ENCODE data around the gene HOXA9. TPM values are rescaled to one million over a fixed set of nuclear protein-coding genes. Genes with fewer than 3 reads are reported as not detected.

HOXA9 gene
- total RNA-seq, 1 donor from 2014 or later, result not detected

- H3K36me3 ChIP-seq, result no peaks in the 10 kb centered on the region
- intact Hi-C loops (cut with DNase I), result loop anchor here (5.0 kb wide), 1 partner anchor 101 kb away; no protein-coding TSS in a partner anchor
- H3K4me1 ChIP-seq, result peaks cover 0 to 8% of the 10 kb centered on the region in 2 donors
Measured at GRCh38 chr7:27133409-27134231, 31.7 kb downstream of the HOXA9 start.

GRCh38 chr7:27132978-27133377, 32.4 kb downstream of the HOXA9 start:
- no peak for TF ChIP-seq CTCF (IDR thresholded peaks at IDR 0.05)
- intact Hi-C loops (cut with DNase I), result loop anchor here (5.0 kb wide), 1 partner anchor 101 kb away; no protein-coding TSS in a partner anchor
- H3K27ac ChIP-seq, result no peak overlapping the region

More at GRCh38 chr7:27133409-27134231, 31.7 kb downstream of the HOXA9 start:
- TF ChIP-seq CTCF (IDR thresholded peaks at IDR 0.05), result no peak
- H3K27me3 ChIP-seq, result no peaks in the 10 kb centered on the region
- no peak overlapping the region for H3K4me3 ChIP-seq
- no peak for DNase-seq (ENCODE audit: low spot score in 2 of 2)
- H3K27ac ChIP-seq, result peak overlapping the region in 1 of 2 donors; percentile 21
- no peaks in the 10 kb centered on the region for H3K9me3 ChIP-seq

GRCh38 chr7:27132214-27132613, 33.1 kb downstream of the HOXA9 start:
- Histone ChIP-seq H3K4me1 (peaks cover 0 to 8% of the 10 kb centered on the region in 2 donors), H3K4me3 (no peak overlapping the region), H3K36me3 (no peaks in the 10 kb centered on the region), H3K9me3 (no peaks in the 10 kb centered on the region), H3K27me3 (no peaks in the 10 kb centered on the region), H3K27ac (no peak overlapping the region)
- DNase-seq (ENCODE audit: low spot score in 2 of 2), result no peak
- intact Hi-C loops (cut with DNase I), result loop anchor here (5.0 kb wide), 1 partner anchor 100 kb away; no protein-coding TSS in a partner anchor
- no peak for TF ChIP-seq CTCF (IDR thresholded peaks at IDR 0.05)

More at GRCh38 chr7:27132978-27133377, 32.4 kb downstream of the HOXA9 start:
- Histone ChIP-seq H3K4me3 (no peak overlapping the region), H3K27me3 (no peaks in the 10 kb centered on the region), H3K9me3 (no peaks in the 10 kb centered on the region), H3K36me3 (no peaks in the 10 kb centered on the region), H3K4me1 (peaks cover 0 to 8% of the 10 kb centered on the region in 2 donors)
- DNase-seq (ENCODE audit: low spot score in 2 of 2), result no peak

GRCh38 chr7:27131390-27131819, 33.9 kb downstream of the HOXA9 start:
- Histone ChIP-seq H3K4me1 (peaks cover 0 to 5% of the 10 kb centered on the region in 2 donors), H3K36me3 (no peaks in the 10 kb centered on the region), H3K27me3 (no peaks in the 10 kb centered on the region), H3K9me3 (no peaks in the 10 kb centered on the region), H3K4me3 (peak overlapping the region; percentile 87), H3K27ac (peak overlapping the region; percentile 82 to 83)
- no peak for TF ChIP-seq CTCF (IDR thresholded peaks at IDR 0.05)
- intact Hi-C loops (cut with DNase I), result loop anchor here (2.0 to 5.0 kb wide), 3 partner anchors 17 to 99 kb away; no protein-coding TSS in a partner anchor
- DNase-seq (ENCODE audit: low spot score in 2 of 2), result peak in 1 of 2 donors; percentile 22

- intact Hi-C loops (cut with DNase I), result loop anchor here (2.0 to 5.0 kb wide), 3 partner anchors 16 to 98 kb away; no protein-coding TSS in a partner anchor
- H3K9me3 ChIP-seq, result no peaks in the 10 kb centered on the region
Measured at GRCh38 chr7:27130540-27131389, 34.6 kb downstream of the HOXA9 start, which contains the start of gene HOXA4. TSS of gene HOXA4 (minus strand) at chr7:27130757. CDS start at chr7:27130733, 24 bp downstream.

More at GRCh38 chr7:27130540-27131389, 34.6 kb downstream of the HOXA9 start, which contains the start of gene HOXA4:
- no peak for TF ChIP-seq CTCF (IDR thresholded peaks at IDR 0.05)
- H3K36me3 ChIP-seq, result no peaks in the 10 kb centered on the region
- DNase-seq (ENCODE audit: low spot score in 2 of 2), result peak; percentile 62 to 96
- H3K27ac ChIP-seq, result peak within 1 kb of the TSS; percentile 86 to 89
- peaks cover 0 to 2% of the 10 kb centered on the region in 2 donors for H3K4me1 ChIP-seq
- no peaks in the 10 kb centered on the region for H3K27me3 ChIP-seq
- peak within 1 kb of the TSS; percentile 87 for H3K4me3 ChIP-seq
